GM19452 (cell line): ENCODE data around the gene AKAP8.
"Not testable (repeated sequence)": the region's sequence is repeated elsewhere in the genome, so short reads cannot be mapped to it uniquely, and the experiment has no call there.

Experiments used
- ATAC-seq: cut with Tn5 transposase; IDR thresholded peaks from one replicate; pipeline ENCODE4 v1.9.1; 2021; ENCODE audit not compliant: unreplicated experiment

The AKAP8 gene

GRCh38 chr19:15379083-15379998 lies at the start of gene AKAP8:
AKAP8 (minus strand) TSS chr19:15379787; CDS start chr19:15379731, 56 bp downstream.
- peak; percentile 75 for ATAC-seq

GRCh38 chr19:15427991-15428471 lies 48.4 kb upstream of the AKAP8 start:
- no peak for ATAC-seq

GRCh38 chr19:15427350-15427700 lies 47.7 kb upstream of the AKAP8 start:
- no peak for ATAC-seq

GRCh38 chr19:15426485-15427349 lies 47.1 kb upstream of the AKAP8 start:
- no peak for ATAC-seq

GRCh38 chr19:15425321-15425950 lies 45.8 kb upstream of the AKAP8 start:
- no peak for ATAC-seq

- ATAC-seq: no peak
These were observed 45.2 kb upstream of the AKAP8 start for GRCh38 chr19:15424692-15425272.

- no peak for ATAC-seq
These were observed 44.5 kb upstream of the AKAP8 start for GRCh38 chr19:15424121-15424520.

- no peak for ATAC-seq
These were observed 43.5 kb upstream of the AKAP8 start for GRCh38 chr19:15423130-15423529.

GRCh38 chr19:15422296-15423075 lies 42.9 kb upstream of the AKAP8 start:
- ATAC-seq: no peak

GRCh38 chr19:15421721-15422260 lies 42.2 kb upstream of the AKAP8 start:
- no peak for ATAC-seq

- no peak for ATAC-seq
These were observed 41.6 kb upstream of the AKAP8 start for GRCh38 chr19:15421136-15421695.

GRCh38 chr19:15419413-15420025 lies 39.9 kb upstream of the AKAP8 start:
- ATAC-seq: no peak

- ATAC-seq: peak; percentile 92
These were observed 39.2 kb upstream of the AKAP8 start, which contains the start of gene AKAP8L for GRCh38 chr19:15418579-15419412. AKAP8L (minus strand) TSS chr19:15418988; CDS start chr19:15418923, 65 bp downstream.

- no peak for ATAC-seq
These were observed 38.6 kb upstream of the AKAP8 start for GRCh38 chr19:15418231-15418578.

- no peak for ATAC-seq
These were observed 38.1 kb upstream of the AKAP8 start for GRCh38 chr19:15417699-15418098.

- ATAC-seq: no peak
These were observed 33.2 kb upstream of the AKAP8 start for GRCh38 chr19:15412832-15413231.

GRCh38 chr19:15411351-15411750 lies 31.8 kb upstream of the AKAP8 start:
- ATAC-seq: not testable (repeated sequence)

- no peak for ATAC-seq
These were observed 25.2 kb upstream of the AKAP8 start for GRCh38 chr19:15404780-15405211.
